ENCODE measurements around the gene SPRR2B. TPM values are rescaled to one million over a fixed set of nuclear protein-coding genes. Genes with fewer than 3 reads are reported as not detected.
"Not testable (repeated sequence)": the region's sequence is repeated elsewhere in the genome, so short reads cannot be mapped to it uniquely, and the experiment has no call there.

SPRR2B gene
- polyA plus RNA-seq, 1 donor from 2014 or later: not detected

GRCh38 chr1:153119491-153119971, 48.1 kb upstream of the SPRR2B start:
- Histone ChIP-seq H3K9me2 (ENCODE audit: insufficient read depth, low read length) (no peaks in the 10 kb centered on the region), H3K9ac (ENCODE audit: low read length) (no peak overlapping the region), H3K79me2 (replicated peaks; ENCODE audit: insufficient read depth, low read length) (no peaks in the 10 kb centered on the region), H3K27ac (ENCODE audit: low read length) (no peak overlapping the region), H3K4me3 (ENCODE audit: low read length) (no peak overlapping the region), H3F3A (ENCODE audit: insufficient read depth, low read length, poor library complexity, severe bottlenecking) (no peaks in the 10 kb centered on the region), H3K27me3 (ENCODE audit: insufficient read depth, low read depth, low read length) (no peaks in the 10 kb centered on the region), H2AFZ (ENCODE audit: low read depth, low read length) (no peak overlapping the region), H3K4me2 (ENCODE audit: low read length) (no peak overlapping the region), H3K36me3 (ENCODE audit: insufficient read depth, low read length) (no peaks in the 10 kb centered on the region), H4K20me1 (ENCODE audit: insufficient read depth) (no peaks in the 10 kb centered on the region), H3K9me3 (ENCODE audit: low read length) (no peaks in the 10 kb centered on the region)
- no peak for TF ChIP-seq MXI1 (conservative IDR thresholded peaks at IDR 0.05; ENCODE audit: poor library complexity, severe bottlenecking)
- no peak for TF ChIP-seq CTCF (IDR thresholded peaks at IDR 0.05; ENCODE audit: poor library complexity, severe bottlenecking)
- no peak for TF ChIP-seq EZH2 (IDR thresholded peaks at IDR 0.05; ENCODE audit: borderline replicate concordance, insufficient read depth, low read length, poor library complexity, severe bottlenecking)
- TF ChIP-seq POLR2AphosphoS5 (IDR thresholded peaks at IDR 0.05): no peak
- no peak for TF ChIP-seq REST (IDR thresholded peaks at IDR 0.05; ENCODE audit: borderline replicate concordance)
- no peak for TF ChIP-seq SMC3 (conservative IDR thresholded peaks at IDR 0.05; ENCODE audit: poor library complexity)
- no peak for TF ChIP-seq TAF1 (IDR thresholded peaks at IDR 0.05; ENCODE audit: low read depth)
- no peak for TF ChIP-seq EP300 (conservative IDR thresholded peaks at IDR 0.05; ENCODE audit: poor library complexity, severe bottlenecking)
- no peak for TF ChIP-seq RAD21 (conservative IDR thresholded peaks at IDR 0.05)

- H3K9me3 ChIP-seq (ENCODE audit: low read length); H3K9ac ChIP-seq (ENCODE audit: low read length); H3K79me2 ChIP-seq (replicated peaks; ENCODE audit: insufficient read depth, low read length); H3K4me2 ChIP-seq (ENCODE audit: low read length); H3K27me3 ChIP-seq (ENCODE audit: insufficient read depth, low read depth, low read length); H3K4me3 ChIP-seq (ENCODE audit: low read length); H3K9me2 ChIP-seq (ENCODE audit: insufficient read depth, low read length); H3K27ac ChIP-seq (ENCODE audit: low read length); H2AFZ ChIP-seq (ENCODE audit: low read depth, low read length); H4K20me1 ChIP-seq (ENCODE audit: insufficient read depth); H3F3A ChIP-seq (ENCODE audit: insufficient read depth, low read length, poor library complexity, severe bottlenecking); H3K36me3 ChIP-seq (ENCODE audit: insufficient read depth, low read length): not testable (repeated sequence)
Observed at GRCh38 chr1:153115264-153115663, 43.9 kb upstream of the SPRR2B start.

- H3K79me2 ChIP-seq (replicated peaks; ENCODE audit: insufficient read depth, low read length): no peaks in the 10 kb centered on the region
- no peak for TF ChIP-seq POLR2AphosphoS5 (IDR thresholded peaks at IDR 0.05)
- no peak for TF ChIP-seq SMC3 (conservative IDR thresholded peaks at IDR 0.05; ENCODE audit: poor library complexity)
- no peak for TF ChIP-seq CTCF (IDR thresholded peaks at IDR 0.05; ENCODE audit: poor library complexity, severe bottlenecking)
- no peak for TF ChIP-seq RAD21 (conservative IDR thresholded peaks at IDR 0.05)
- no peak for TF ChIP-seq TAF1 (IDR thresholded peaks at IDR 0.05; ENCODE audit: low read depth)
- no peak for TF ChIP-seq EZH2 (IDR thresholded peaks at IDR 0.05; ENCODE audit: borderline replicate concordance, insufficient read depth, low read length, poor library complexity, severe bottlenecking)
- TF ChIP-seq MXI1 (conservative IDR thresholded peaks at IDR 0.05; ENCODE audit: poor library complexity, severe bottlenecking): no peak
- no peak for TF ChIP-seq EP300 (conservative IDR thresholded peaks at IDR 0.05; ENCODE audit: poor library complexity, severe bottlenecking)
- no peak for TF ChIP-seq REST (IDR thresholded peaks at IDR 0.05; ENCODE audit: borderline replicate concordance)
- no peaks in the 10 kb centered on the region for H3K9me2 ChIP-seq (ENCODE audit: insufficient read depth, low read length)
- no peak within 1 kb of the TSS for H2AFZ ChIP-seq (ENCODE audit: low read depth, low read length)
- H3K27me3 ChIP-seq (ENCODE audit: insufficient read depth, low read depth, low read length): no peaks in the 10 kb centered on the region
- no peak within 1 kb of the TSS for H3K4me3 ChIP-seq (ENCODE audit: low read length)
- no peaks in the 10 kb centered on the region for H4K20me1 ChIP-seq (ENCODE audit: insufficient read depth)
- H3K9me3 ChIP-seq (ENCODE audit: low read length): no peaks in the 10 kb centered on the region
- no peak within 1 kb of the TSS for H3K4me2 ChIP-seq (ENCODE audit: low read length)
- no peak within 1 kb of the TSS for H3K27ac ChIP-seq (ENCODE audit: low read length)
- no peaks in the 10 kb centered on the region for H3F3A ChIP-seq (ENCODE audit: insufficient read depth, low read length, poor library complexity, severe bottlenecking)
- no peak within 1 kb of the TSS for H3K9ac ChIP-seq (ENCODE audit: low read length)
- H3K36me3 ChIP-seq (ENCODE audit: insufficient read depth, low read length): no peaks in the 10 kb centered on the region
Observed at GRCh38 chr1:153113416-153113815, 42.0 kb upstream of the SPRR2B start, which contains the start of gene SPRR2F. SPRR2F (minus strand) TSS chr1:153113516; CDS start chr1:153112733, 783 bp downstream.
